SH-SY5Y (cell line): ENCODE data around the gene CDC42EP1.

Experiments used
- GATA2 ChIP-seq: IDR thresholded peaks from 2 replicates; pipeline ENCODE4 v1.6.1; 2011; ENCODE audit warnings: mild to moderate bottlenecking, low read depth, low read length
- GATA3 ChIP-seq: IDR thresholded peaks from 2 replicates; pipeline ENCODE4 v1.6.1; 2011; ENCODE audit warnings: low read depth, mild to moderate bottlenecking, low read length, moderate library complexity

DNA sequence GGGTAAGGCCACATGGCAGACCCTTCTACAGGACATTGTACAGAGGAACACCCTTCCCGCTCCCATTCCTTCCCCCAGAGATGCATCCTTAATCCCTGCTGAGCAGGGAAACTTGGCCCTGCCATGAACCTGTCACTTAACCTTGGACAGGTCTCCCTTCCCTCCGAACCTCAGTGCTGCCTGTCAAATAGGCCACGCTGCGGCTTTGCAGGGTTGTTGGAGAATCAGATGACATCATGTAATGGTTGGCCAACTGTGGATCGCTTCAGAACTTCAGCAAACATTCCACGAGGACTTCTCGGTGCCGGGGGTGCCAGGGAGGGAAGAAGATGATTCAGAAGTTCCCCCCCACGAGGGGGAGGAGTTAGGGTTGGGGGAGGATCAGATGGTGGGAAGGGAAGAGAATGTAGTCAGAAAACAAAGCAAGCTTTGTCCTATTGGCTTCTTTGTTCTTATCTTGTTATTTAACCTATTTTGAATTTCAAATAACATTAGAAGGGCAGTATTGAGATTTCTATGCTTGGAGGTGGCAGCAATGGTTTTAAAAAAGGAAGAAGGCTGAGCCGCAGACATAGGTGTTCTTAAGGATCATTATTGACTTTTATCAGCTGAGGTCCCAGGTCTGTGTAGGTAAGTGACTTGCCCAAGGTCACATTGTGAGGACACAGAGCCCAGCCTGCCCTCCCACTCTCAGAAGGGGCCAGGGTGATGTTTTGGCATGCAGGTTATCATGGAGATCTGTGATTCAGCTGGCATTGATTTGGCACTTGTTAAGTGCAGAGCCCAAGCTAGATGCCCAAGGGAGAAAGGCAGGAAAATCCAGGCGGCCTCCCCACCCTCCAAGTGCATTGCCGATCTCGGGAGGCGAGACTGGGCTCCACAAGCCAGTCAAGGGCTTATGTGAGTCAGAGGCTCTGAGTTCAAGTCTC, 3.1 kb downstream of the CDC42EP1 start:
- TF ChIP-seq GATA2, result peak; percentile 44; the same call in 1 of the 2 replicates
- TF ChIP-seq GATA3, result no peak
